ENCODE data around the gene ZSCAN21.

ZSCAN21 gene

DNA sequence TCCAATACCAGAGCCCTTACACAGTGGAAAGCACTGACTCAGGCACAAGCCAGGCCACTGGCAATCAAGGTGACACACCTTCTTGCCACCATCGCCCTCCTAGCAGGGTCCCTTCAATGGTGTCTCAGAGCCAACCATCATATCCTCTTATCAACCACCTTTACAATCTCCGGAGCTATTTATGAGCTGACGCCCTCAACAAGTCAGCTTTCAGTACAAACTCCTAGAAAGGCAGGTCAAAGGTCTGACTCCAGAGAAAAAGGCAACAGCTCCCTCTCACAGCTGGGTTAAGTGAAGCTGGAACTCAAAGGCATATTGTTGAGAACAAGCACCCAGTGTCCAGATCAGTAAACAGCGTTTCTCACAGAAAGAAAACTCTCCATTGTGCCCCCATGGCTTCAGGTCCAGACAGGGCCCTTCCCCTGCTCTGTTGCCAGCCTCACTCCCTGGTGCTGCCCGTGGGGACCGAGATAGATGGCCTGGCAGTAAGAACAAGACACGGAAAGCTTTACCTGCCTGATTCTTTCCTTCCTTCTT, 29.5 kb downstream of the ZSCAN21 start:
- Mint-ChIP-seq H3K36me3 (ENCODE audit: low read depth) (peaks cover 40% of the 10 kb centered on the region), H3K27ac (peak overlapping the region; percentile 29), H3K9me3 (no peaks in the 10 kb centered on the region), H3K4me3 (no peak overlapping the region), H3K27me3 (no peaks in the 10 kb centered on the region), H3K4me1 (peaks cover 32% of the 10 kb centered on the region)
- DNase-seq = no peak
- no peak for ATAC-seq

DNA sequence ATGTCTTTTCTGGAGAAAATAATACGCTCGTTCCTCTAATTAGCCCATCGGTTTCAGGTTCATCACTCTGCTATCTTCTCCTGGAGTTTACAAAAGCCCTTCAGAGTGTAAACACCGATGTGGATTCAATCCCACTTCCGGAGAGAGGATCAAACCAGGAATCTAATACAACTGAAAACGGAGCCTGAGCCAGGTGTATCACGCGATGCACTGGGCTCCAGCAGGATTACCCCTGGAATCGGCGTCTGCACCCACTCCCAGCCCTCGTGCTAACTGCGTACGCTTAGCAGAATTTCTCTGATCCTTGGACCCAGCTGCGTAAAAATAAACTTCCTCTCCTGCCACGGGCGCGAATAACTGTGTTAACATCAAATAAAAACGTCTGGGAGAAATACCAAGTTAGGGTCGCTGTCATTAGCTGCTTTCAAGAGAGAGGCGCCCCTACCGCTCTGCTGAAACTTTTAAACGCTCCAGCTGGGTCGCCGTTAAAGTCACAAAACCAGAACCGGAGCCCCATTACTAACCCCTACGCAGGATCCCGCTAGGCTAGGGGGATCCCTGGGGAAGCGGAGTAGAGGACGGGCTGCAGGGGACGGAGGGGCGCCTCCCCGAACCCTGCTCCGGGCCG, 31.4 kb downstream of the ZSCAN21 start:
- H3K36me3 Mint-ChIP-seq (ENCODE audit: low read depth) = peaks cover 20% of the 10 kb centered on the region
- H3K27ac Mint-ChIP-seq = peak overlapping the region; percentile 77
- no peak for ATAC-seq
- no peaks in the 10 kb centered on the region for H3K9me3 Mint-ChIP-seq
- no peaks in the 10 kb centered on the region for H3K27me3 Mint-ChIP-seq
- H3K4me1 Mint-ChIP-seq = peaks cover 32% of the 10 kb centered on the region
- no peak for DNase-seq
- H3K4me3 Mint-ChIP-seq = peak overlapping the region; percentile 88

GRCh38 chr7:100081535-100082102, 32.0 kb downstream of the ZSCAN21 start, which contains the start of gene ZNF3:
ZNF3 (minus strand) TSS chr7:100081723; CDS start chr7:100077357, 4,366 bp downstream.
- no peaks in the 10 kb centered on the region for H3K9me3 Mint-ChIP-seq
- H3K36me3 Mint-ChIP-seq (ENCODE audit: low read depth) = peaks cover 14% of the 10 kb centered on the region
- H3K27ac Mint-ChIP-seq = peak within 1 kb of the TSS; percentile 91
- H3K4me3 Mint-ChIP-seq = peak within 1 kb of the TSS; percentile 88
- no peaks in the 10 kb centered on the region for H3K27me3 Mint-ChIP-seq
- DNase-seq (peak; percentile 99), ATAC-seq (peak; percentile 91)
- peaks cover 32% of the 10 kb centered on the region for H3K4me1 Mint-ChIP-seq

DNA sequence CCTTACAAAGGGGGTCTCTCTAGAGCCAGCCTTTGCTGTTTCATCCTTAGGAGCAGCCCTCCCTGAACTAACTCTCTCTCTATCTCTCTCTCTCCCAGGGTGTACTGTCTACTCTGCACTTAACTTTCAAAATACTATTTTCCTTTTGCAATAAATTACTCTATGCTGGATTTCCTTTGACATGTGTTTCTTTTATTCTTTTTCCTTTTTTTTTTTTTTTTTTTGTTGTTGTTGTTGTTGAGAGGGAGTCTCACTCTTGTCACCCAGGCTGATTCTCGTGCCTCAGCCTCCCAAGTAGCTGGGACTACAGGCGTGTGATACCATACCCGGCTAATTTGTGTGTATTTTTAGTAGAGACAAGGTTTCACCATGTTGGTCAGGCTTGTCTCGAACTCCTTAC, 33.4 kb downstream of the ZSCAN21 start:
- H3K27me3 Mint-ChIP-seq = no peaks in the 10 kb centered on the region
- H3K4me1 Mint-ChIP-seq = peaks cover 38% of the 10 kb centered on the region
- peaks cover 8% of the 10 kb centered on the region for H3K36me3 Mint-ChIP-seq (ENCODE audit: low read depth)
- H3K27ac Mint-ChIP-seq = peak overlapping the region; percentile 91
- H3K4me3 Mint-ChIP-seq = peak overlapping the region; percentile 88
- H3K9me3 Mint-ChIP-seq = no peaks in the 10 kb centered on the region
- no peak for DNase-seq
- no peak for ATAC-seq

- ATAC-seq (no peak), DNase-seq (no peak)
- peaks cover 3% of the 10 kb centered on the region for H3K27me3 Mint-ChIP-seq
- H3K9me3 Mint-ChIP-seq = no peaks in the 10 kb centered on the region
- no peak overlapping the region for H3K27ac Mint-ChIP-seq
- H3K36me3 Mint-ChIP-seq (ENCODE audit: low read depth) = peaks cover 13% of the 10 kb centered on the region
- H3K4me1 Mint-ChIP-seq = peaks cover 42% of the 10 kb centered on the region
- H3K4me3 Mint-ChIP-seq = no peak overlapping the region
These were observed 35.9 kb downstream of the ZSCAN21 start for GRCh38 chr7:100085515-100085914.

- ATAC-seq = no peak
- peak overlapping the region; percentile 73 for H3K27ac Mint-ChIP-seq
- H3K4me1 Mint-ChIP-seq = peaks cover 48% of the 10 kb centered on the region
These were observed 37.6 kb downstream of the ZSCAN21 start for GRCh38 chr7:100087055-100087750.

DNA sequence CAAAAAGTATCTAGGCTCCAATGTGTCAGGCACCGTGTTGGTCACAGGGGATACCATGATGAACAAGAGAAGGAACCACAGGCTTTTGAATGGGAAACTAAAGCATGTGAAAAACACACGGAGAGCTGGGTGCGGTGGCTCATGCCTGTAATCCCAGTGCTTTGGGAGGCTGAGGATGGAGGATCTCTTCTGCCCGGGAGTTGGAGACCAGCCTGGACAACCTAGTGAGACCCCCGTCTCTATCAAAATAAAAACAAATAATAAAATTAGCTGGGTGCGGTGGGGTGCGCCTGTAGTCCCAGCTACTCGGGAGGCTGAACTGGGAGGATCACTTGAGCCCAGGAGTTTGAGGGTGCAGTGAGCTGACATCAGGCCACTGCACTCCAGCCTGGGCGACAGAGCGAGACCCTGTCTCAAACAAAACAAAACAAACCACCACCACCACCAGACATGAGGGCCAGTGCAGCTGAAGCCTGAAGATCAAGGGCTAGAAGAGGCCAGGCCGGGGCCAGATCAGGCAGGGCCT, 38.6 kb downstream of the ZSCAN21 start:
- no peak for ATAC-seq
- H3K27ac Mint-ChIP-seq = peak overlapping the region; percentile 96
- peaks cover 3% of the 10 kb centered on the region for H3K27me3 Mint-ChIP-seq

More at GRCh38 chr7:100087055-100087750, 37.6 kb downstream of the ZSCAN21 start:
- H3K4me3 Mint-ChIP-seq = peak overlapping the region; percentile 19
- H3K9me3 Mint-ChIP-seq = no peaks in the 10 kb centered on the region
- peaks cover 3% of the 10 kb centered on the region for H3K27me3 Mint-ChIP-seq
- H3K36me3 Mint-ChIP-seq (ENCODE audit: low read depth) = peaks cover 24% of the 10 kb centered on the region
- DNase-seq = no peak

DNA sequence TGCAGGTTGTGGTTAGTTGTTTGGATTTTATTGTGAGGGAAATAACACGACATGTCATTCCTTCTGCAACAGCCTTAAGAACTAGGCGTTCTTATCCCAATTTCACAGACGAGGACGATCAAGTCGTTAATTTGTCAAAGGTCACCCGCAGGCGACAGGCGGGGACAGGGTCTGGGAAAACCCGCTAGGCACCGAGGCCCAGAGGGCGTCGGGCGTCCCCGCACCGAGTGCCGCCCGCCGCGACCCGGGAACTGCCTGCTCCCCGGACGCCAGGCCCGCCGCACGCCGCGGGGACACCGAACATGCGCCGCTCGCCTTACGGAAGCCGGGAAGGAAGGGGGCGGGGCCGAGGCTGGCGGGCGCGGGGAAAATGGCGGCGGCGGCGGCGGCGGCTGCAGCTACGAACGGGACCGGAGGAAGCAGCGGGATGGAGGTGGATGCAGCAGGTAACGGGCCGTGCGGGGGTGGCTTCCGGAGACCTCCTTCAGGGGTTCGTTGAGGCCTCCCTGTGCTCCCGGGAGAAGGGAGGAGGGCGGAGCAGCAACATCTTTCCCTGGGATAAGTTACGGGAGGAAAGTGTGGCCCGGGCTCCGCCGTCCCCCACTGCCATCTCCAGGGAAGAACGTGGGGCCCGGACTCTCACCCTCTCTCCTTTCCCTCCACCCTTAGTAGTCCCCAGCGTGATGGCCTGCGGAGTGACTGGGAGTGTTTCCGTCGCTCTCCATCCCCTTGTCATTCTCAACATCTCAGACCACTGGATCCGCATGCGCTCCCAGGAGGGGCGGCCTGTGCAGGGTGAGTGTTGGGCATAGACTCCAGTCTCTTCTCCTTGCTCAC, 39.3 kb downstream of the ZSCAN21 start, which contains the start of gene COPS6:
Gene COPS6, plus strand, starts transcription at position 349 of the 837 bp plus-strand sequence. Its CDS starts 22 bp downstream, at position 371.
- peaks cover 47% of the 10 kb centered on the region for H3K4me1 Mint-ChIP-seq
- peaks cover 40% of the 10 kb centered on the region for H3K36me3 Mint-ChIP-seq (ENCODE audit: low read depth)
- peak; percentile 94 for DNase-seq
- peak within 1 kb of the TSS; percentile 96 for H3K27ac Mint-ChIP-seq
- no peaks in the 10 kb centered on the region for H3K9me3 Mint-ChIP-seq
- H3K27me3 Mint-ChIP-seq = peaks cover 3% of the 10 kb centered on the region
- ATAC-seq = peak; percentile 38
- peak within 1 kb of the TSS; percentile 95 for H3K4me3 Mint-ChIP-seq

More for the DNA sequence above, 38.6 kb downstream of the ZSCAN21 start:
- H3K4me3 Mint-ChIP-seq = peak overlapping the region; percentile 95
- H3K36me3 Mint-ChIP-seq (ENCODE audit: low read depth) = peaks cover 34% of the 10 kb centered on the region
- DNase-seq = no peak
- no peaks in the 10 kb centered on the region for H3K9me3 Mint-ChIP-seq
- peaks cover 46% of the 10 kb centered on the region for H3K4me1 Mint-ChIP-seq

- Mint-ChIP-seq H3K4me1 (peaks cover 47% of the 10 kb centered on the region), H3K36me3 (ENCODE audit: low read depth) (peaks cover 47% of the 10 kb centered on the region), H3K27me3 (peaks cover 3% of the 10 kb centered on the region), H3K27ac (peak overlapping the region; percentile 96), H3K9me3 (no peaks in the 10 kb centered on the region), H3K4me3 (peak overlapping the region; percentile 95)
- DNase-seq (no peak), ATAC-seq (no peak)
These were observed 40.1 kb downstream of the ZSCAN21 start for GRCh38 chr7:100089458-100090196.

DNA sequence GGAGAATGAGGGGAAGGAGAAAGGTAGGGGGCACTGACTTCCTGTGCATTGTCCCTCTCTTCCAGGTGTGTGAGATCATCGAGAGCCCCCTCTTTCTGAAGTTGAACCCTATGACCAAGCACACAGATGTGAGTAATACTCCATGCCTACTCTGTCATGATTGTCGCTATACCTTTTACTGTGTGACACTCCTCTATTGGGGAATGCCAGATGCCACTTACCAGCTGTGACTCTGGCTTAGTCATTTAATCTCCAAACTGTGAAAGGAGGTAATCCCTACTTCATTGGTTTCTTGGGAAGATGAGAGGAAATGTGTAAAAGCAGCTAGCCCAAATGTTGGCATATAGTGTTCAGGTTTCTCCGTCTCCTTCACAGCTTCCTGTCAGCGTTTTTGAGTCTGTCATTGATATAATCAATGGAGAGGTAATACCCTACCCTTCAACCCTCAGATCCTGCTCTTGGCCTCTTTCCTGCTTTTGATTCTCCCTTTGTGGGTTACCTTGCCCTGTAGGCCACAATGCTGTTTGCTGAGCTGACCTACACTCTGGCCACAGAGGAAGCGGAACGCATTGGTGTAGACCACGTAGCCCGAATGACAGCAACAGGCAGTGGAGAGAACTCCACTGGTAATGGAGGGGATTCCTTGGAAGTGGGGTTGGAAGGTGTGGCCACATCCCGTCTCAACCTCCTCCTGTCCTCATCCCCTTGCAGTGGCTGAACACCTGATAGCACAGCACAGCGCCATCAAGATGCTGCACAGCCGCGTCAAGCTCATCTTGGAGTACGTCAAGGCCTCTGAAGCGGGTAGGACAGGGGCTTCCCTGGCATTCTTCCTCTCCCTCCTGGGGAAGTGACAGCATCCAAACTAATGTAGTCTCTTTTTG, 41.2 kb downstream of the ZSCAN21 start:
- H3K9me3 Mint-ChIP-seq = no peaks in the 10 kb centered on the region
- H3K4me3 Mint-ChIP-seq = peak overlapping the region; percentile 49
- peak overlapping the region; percentile 63 for H3K27ac Mint-ChIP-seq
- DNase-seq = no peak
- H3K4me1 Mint-ChIP-seq = peaks cover 50% of the 10 kb centered on the region
- peaks cover 57% of the 10 kb centered on the region for H3K36me3 Mint-ChIP-seq (ENCODE audit: low read depth)
- H3K27me3 Mint-ChIP-seq = peaks cover 3% of the 10 kb centered on the region
- ATAC-seq = peak; percentile 37

- DNase-seq (no peak), ATAC-seq (peak; percentile 18)
- Mint-ChIP-seq H3K4me1 (peaks cover 53% of the 10 kb centered on the region), H3K27me3 (peaks cover 3% of the 10 kb centered on the region), H3K4me3 (no peak overlapping the region), H3K36me3 (ENCODE audit: low read depth) (peaks cover 60% of the 10 kb centered on the region), H3K9me3 (no peaks in the 10 kb centered on the region), H3K27ac (peak overlapping the region; percentile 63)
These were observed 42.0 kb downstream of the ZSCAN21 start for GRCh38 chr7:100091411-100092181.

DNA sequence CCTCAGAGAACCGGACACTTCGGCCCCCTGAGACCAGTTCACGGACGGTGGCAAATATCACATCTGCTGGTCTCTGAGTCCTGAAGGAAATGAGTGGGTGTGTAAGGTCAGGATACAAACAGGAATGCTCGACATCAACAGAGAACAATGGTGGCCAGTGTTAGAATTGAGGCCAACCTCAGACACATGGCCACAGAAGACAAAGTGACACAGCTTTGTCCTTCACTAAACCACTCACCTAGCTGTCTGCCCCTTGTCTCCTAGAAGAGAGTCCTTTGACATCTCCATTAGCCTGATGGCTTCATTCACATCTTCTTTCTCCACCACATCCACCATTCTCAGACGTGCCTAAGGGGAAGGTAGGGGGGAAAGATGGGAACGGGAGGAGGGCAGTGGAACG, 43.5 kb downstream of the ZSCAN21 start:
- no peak for ATAC-seq
- H3K27me3 Mint-ChIP-seq = peaks cover 3% of the 10 kb centered on the region
- peaks cover 72% of the 10 kb centered on the region for H3K36me3 Mint-ChIP-seq (ENCODE audit: low read depth)
- no peak for DNase-seq
- H3K27ac Mint-ChIP-seq = no peak overlapping the region
- no peaks in the 10 kb centered on the region for H3K9me3 Mint-ChIP-seq
- H3K4me1 Mint-ChIP-seq = peaks cover 56% of the 10 kb centered on the region
- H3K4me3 Mint-ChIP-seq = no peak overlapping the region

Measured in activated naive CD8-positive, alpha-beta T cell treated with anti-CD3 and anti-CD28 coated beads, Interleukin-2, amount 50 U/mL, for 24 hours (primary cell).